Thyroid gland (tissue), 4 donors: ENCODE data around the gene FAM53B.

Experiments used
- CTCF ChIP-seq, 6 experiments: fragments of 200-600 bp in 3 of 6; fragments of 450-650 bp in 3 of 6; sonication (generic) in 3 of 6; IDR thresholded peaks; one replicate each; pipeline ENCODE4 v1.5.1; 2016 to 2019; ENCODE audit warnings: antibody characterized with exemption in 6 of 6, mild to moderate bottlenecking in 2 of 6, inconsistent platforms in 1 of 6, moderate library complexity in 1 of 6
- POLR2A ChIP-seq, 2 donors: fragments of 450-650 bp; IDR thresholded peaks; one replicate each; pipeline ENCODE4 v1.6.1; 2017; ENCODE audit warnings: antibody characterized with exemption in 2 of 2, mild to moderate bottlenecking in 2 of 2, moderate library complexity in 1 of 2

GRCh38 chr10:124642088-124642710 is 102.0 kb downstream of the FAM53B start:
- TF ChIP-seq POLR2A (IDR thresholded peaks at IDR 0.05) (peak in 1 of 2 donors; percentile 52), CTCF (IDR thresholded peaks at IDR 0.05) (peak in 4 of 6 experiments; percentile 16 to 46 (median 34))
